GM08714 (cell line): ENCODE results near the gene APELA.

ENCODE experiments used
- H3K4me3 ChIP-seq: fragments of 200-500 bp; sonication (Bioruptor generic); 2 replicates; pipeline ENCODE4 v1.5.1; 2014; ENCODE audit warnings: mild to moderate bottlenecking, low read length, inconsistent platforms
- ZNF274 ChIP-seq: IDR thresholded peaks from 2 replicates; pipeline ENCODE4 v1.6.1; 2012; ENCODE audit warnings: mild to moderate bottlenecking, low read depth, low read length

APELA gene

DNA sequence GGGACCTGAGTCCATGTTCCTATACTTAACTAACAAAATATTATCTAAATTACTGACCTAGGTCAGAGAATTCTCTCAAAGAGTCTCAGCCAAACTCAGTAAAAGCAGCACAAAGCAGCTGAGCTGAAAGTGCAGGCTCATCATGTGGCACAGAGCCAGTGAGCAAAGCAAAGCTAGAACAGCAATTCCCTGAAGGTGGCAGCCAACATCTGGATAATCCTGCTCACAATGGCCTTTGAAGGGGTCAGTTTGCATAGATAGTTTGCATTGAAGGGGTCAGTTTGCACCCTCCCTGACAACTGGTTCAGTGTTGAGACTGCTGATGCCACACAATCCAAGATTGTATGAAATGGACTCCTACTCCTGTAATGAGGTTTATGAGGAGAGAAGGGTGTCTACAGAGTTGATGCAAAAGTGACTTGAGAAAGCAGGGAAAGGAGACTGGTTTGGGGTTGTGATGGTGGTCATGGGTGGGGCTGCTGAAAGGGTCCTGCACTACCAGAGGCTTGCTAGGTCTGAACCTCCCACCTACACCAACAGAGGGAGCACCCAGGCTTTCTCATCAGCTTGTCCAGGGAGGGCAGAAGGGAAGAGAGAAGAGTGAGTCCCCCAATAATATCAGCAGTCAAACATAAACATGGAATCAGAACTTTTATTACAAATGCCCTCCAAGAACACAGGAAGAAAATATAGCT, 60.7 kb downstream of the APELA start:
- peak overlapping the region; percentile 38 for H3K4me3 ChIP-seq
- TF ChIP-seq ZNF274 = no peak

DNA sequence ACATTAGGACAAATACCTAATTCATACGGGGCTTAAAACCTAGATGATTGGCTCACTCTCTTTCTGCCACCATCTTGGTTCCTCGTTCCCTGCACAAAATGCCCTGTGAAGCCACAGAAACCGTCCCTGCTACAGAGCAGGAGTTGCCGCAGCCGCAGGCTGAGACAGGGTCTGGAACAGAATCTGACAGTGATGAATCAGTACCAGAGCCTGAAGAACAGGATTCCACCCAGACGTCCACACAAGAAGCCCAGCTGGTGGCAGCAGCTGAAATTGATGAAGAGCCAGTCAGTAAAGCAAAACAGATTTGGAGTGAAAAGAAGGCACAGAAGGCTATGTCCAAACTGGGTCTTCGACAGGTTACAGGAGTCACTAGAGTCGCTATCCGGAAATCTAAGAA, 66.2 kb downstream of the APELA start:
- H3K4me3 ChIP-seq = no peak overlapping the region
- TF ChIP-seq ZNF274 = no peak

DNA sequence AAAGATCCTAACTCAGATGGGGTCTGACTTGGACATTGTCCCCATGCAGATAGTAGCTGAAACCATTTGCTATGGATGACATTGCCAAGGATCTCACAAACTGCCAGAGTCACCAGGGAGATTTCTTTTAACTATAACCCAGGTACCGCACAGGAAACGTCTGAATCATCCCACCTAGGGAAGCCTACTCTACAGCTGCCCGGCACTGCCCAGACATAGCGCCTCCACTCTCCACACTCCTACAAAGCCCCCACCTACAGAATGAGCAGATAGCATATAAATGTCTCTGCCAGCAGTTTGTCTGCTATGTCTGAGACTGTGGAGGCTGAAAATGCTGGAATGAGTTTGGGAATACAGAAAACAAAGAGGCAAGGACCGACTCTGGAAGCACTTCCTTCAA, 68.2 kb downstream of the APELA start:
- no peak for TF ChIP-seq ZNF274
- H3K4me3 ChIP-seq = no peak overlapping the region

DNA sequence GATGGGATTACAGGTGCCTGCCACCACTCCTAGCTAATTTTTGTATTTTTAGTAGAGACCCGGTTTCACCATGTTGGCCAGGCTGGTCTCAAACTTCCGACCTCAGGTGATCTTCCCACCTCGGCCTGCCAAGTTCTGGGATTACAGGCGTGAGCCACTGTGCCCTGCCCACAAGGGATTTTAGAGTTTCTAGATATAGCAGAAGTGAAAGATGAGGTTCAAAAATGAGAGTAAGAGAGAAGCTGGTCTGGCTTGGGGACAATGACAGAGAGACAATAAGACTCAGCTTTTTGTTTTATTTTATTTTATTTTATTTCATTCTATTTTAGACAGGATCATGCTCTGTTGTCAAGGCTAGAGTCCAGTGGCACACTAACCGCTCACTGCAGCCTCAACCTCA, 69.8 kb downstream of the APELA start:
- no peak for TF ChIP-seq ZNF274
- no peak overlapping the region for H3K4me3 ChIP-seq
